HL-60 (cell line): Measurements from ENCODE around the gene LRRC4C.
"Not testable (repeated sequence)": the region's sequence is repeated elsewhere in the genome, so short reads cannot be mapped to it uniquely, and the experiment has no call there.

Source experiments
- DNase-seq, 2 experiments: peaks; one replicate each; pipeline ENCODE4 v3.0.0-alpha.2; 2010 to 2020; ENCODE audit warnings: low read depth in 1 of 2, low spot score in 1 of 2
- H3K27ac ChIP-seq: fragments of 250-450 bp; sonication (Bioruptor Pico); replicated peaks from 2 replicates; pipeline ENCODE4 v1.5.1; 2020; ENCODE audit warnings: mild to moderate bottlenecking, moderate library complexity
- H3K27me3 ChIP-seq: fragments of 250-450 bp; sonication (Bioruptor Pico); 2 replicates; pipeline ENCODE4 v1.5.1; 2021; ENCODE audit warnings: mild to moderate bottlenecking, moderate library complexity; ENCODE audit not compliant: insufficient read depth, poor library complexity, severe bottlenecking
- H3K4me3 ChIP-seq: replicated peaks from 2 replicates; pipeline ENCODE4 v1.5.1; 2011; ENCODE audit warnings: mild to moderate bottlenecking, control low read depth, low read length; ENCODE audit not compliant: insufficient read depth
- CTCF ChIP-seq: IDR thresholded peaks from one replicate; pipeline ENCODE4 v1.5.1; 2011; ENCODE audit warnings: low read length, control low read depth, inconsistent platforms; ENCODE audit not compliant: insufficient read depth
- GABPA ChIP-seq: IDR thresholded peaks from 2 replicates; pipeline ENCODE4 v1.6.1; 2012; ENCODE audit warnings: low read depth
- POLR2AphosphoS5 ChIP-seq: IDR thresholded peaks from 2 replicates; pipeline ENCODE4 v1.6.1; 2012; ENCODE audit warnings: low read depth
- REST ChIP-seq: IDR thresholded peaks from 2 replicates; pipeline ENCODE4 v1.6.1; 2012; ENCODE audit warnings: low read depth; ENCODE audit not compliant: insufficient replicate concordance
- SPI1 ChIP-seq: IDR thresholded peaks from 2 replicates; pipeline ENCODE4 v1.6.1; 2012; ENCODE audit warnings: low read depth, mild to moderate bottlenecking, borderline replicate concordance

The LRRC4C gene

GRCh38 chr11:40537734-40538133 lies 921.7 kb downstream of the LRRC4C start:
- no peak overlapping the region for H3K27ac ChIP-seq
- DNase-seq, result no peak
- no peak for TF ChIP-seq REST
- TF ChIP-seq GABPA, result no peak
- no peak for TF ChIP-seq SPI1
- no peak for TF ChIP-seq POLR2AphosphoS5
- no peak for TF ChIP-seq CTCF
- no peak overlapping the region for H3K4me3 ChIP-seq
- no peaks in the 10 kb centered on the region for H3K27me3 ChIP-seq

- not testable (repeated sequence) for H3K27ac ChIP-seq, DNase-seq, H3K4me3 ChIP-seq, H3K27me3 ChIP-seq
Measured at GRCh38 chr11:40522080-40522479, 937.4 kb downstream of the LRRC4C start.

- DNase-seq, result no peak
- TF ChIP-seq POLR2AphosphoS5, result no peak
- no peak for TF ChIP-seq REST
- no peak for TF ChIP-seq GABPA
- TF ChIP-seq SPI1, result no peak
- no peak for TF ChIP-seq CTCF
- no peaks in the 10 kb centered on the region for H3K27me3 ChIP-seq
- H3K4me3 ChIP-seq, result no peak overlapping the region
- no peak overlapping the region for H3K27ac ChIP-seq
Measured at GRCh38 chr11:40517122-40517521, 942.3 kb downstream of the LRRC4C start.

GRCh38 chr11:40514124-40514523 lies 945.3 kb downstream of the LRRC4C start:
- no peak for TF ChIP-seq POLR2AphosphoS5
- TF ChIP-seq CTCF, result no peak
- no peak for TF ChIP-seq GABPA
- TF ChIP-seq SPI1, result no peak
- TF ChIP-seq REST, result no peak
- no peak overlapping the region for H3K4me3 ChIP-seq
- no peaks in the 10 kb centered on the region for H3K27me3 ChIP-seq
- no peak for DNase-seq
- H3K27ac ChIP-seq, result no peak overlapping the region
